Activated naive CD4-positive, alpha-beta T cell treated with anti-CD3 and anti-CD28 coated beads, Interleukin-2, amount 10 ng/mL, durations not matched to agents 7 days and 5 days (primary cell): ENCODE results near the gene HSD17B8.

Experiments
- CTCF ChIA-PET: fragments of 350-600 bp; sonication (Branson Sonifier 250); formaldehyde crosslinking; loops from one replicate; lab custom pipeline; 2021; ENCODE audit warnings: antibody characterized with exemption; lab: Charles Lee
- DNase-seq: peaks from one replicate; pipeline ENCODE4 v3.0.0-alpha.2; 2020
- H3K27ac Mint-ChIP-seq: one replicate; pipeline ENCODE4 v1.8.0; 2021; ENCODE audit warnings: mild to moderate bottlenecking, moderate library complexity, mixed read lengths
- H3K27me3 Mint-ChIP-seq: one replicate; pipeline ENCODE4 v1.8.0; 2021; ENCODE audit warnings: mild to moderate bottlenecking, mixed read lengths
- H3K36me3 Mint-ChIP-seq: one replicate; pipeline ENCODE4 v1.8.0; 2021; ENCODE audit warnings: mixed read lengths
- H3K4me1 Mint-ChIP-seq: one replicate; pipeline ENCODE4 v1.8.0; 2021; ENCODE audit warnings: mixed read lengths
- H3K4me3 Mint-ChIP-seq: one replicate; pipeline ENCODE4 v1.8.0; 2021; ENCODE audit warnings: mild to moderate bottlenecking, moderate library complexity, mixed read lengths
- H3K9me3 Mint-ChIP-seq: one replicate; pipeline ENCODE4 v1.8.0; 2021; ENCODE audit warnings: mixed read lengths

HSD17B8 gene

GRCh38 chr6:33247977-33248642 lies 43.7 kb downstream of the HSD17B8 start:
- H3K27me3 Mint-ChIP-seq = peaks cover 25% of the 10 kb centered on the region
- peak overlapping the region; percentile 97 for H3K27ac Mint-ChIP-seq
- H3K36me3 Mint-ChIP-seq = peaks cover 16% of the 10 kb centered on the region
- no peaks in the 10 kb centered on the region for H3K9me3 Mint-ChIP-seq
- peak overlapping the region; percentile 85 for H3K4me3 Mint-ChIP-seq
- CTCF ChIA-PET = interaction anchor here (0.6 to 6.2 kb wide), 34 partner anchors 10 to 264 kb away, joined by 3 to 86 read pairs (median 6); partner anchors contain the start of genes B3GALT4, HSD17B8, PFDN6 and RING1
- H3K4me1 Mint-ChIP-seq = peaks cover 39% of the 10 kb centered on the region
- DNase-seq = peak; percentile 95

- peaks cover 20% of the 10 kb centered on the region for H3K27me3 Mint-ChIP-seq
- H3K9me3 Mint-ChIP-seq = no peaks in the 10 kb centered on the region
- H3K4me3 Mint-ChIP-seq = peak overlapping the region; percentile 85
- H3K36me3 Mint-ChIP-seq = peaks cover 16% of the 10 kb centered on the region
- peak overlapping the region; percentile 97 for H3K27ac Mint-ChIP-seq
- CTCF ChIA-PET = interaction anchor here (0.8 to 6.2 kb wide), 31 partner anchors 10 to 264 kb away, joined by 3 to 86 read pairs (median 6); partner anchors contain the start of genes B3GALT4, HSD17B8, PFDN6 and RING1
- no peak for DNase-seq
- peaks cover 39% of the 10 kb centered on the region for H3K4me1 Mint-ChIP-seq
Observed at GRCh38 chr6:33248643-33248931, 44.1 kb downstream of the HSD17B8 start.

- Mint-ChIP-seq H3K27me3 (peaks cover 14% of the 10 kb centered on the region), H3K9me3 (no peaks in the 10 kb centered on the region), H3K36me3 (peaks cover 18% of the 10 kb centered on the region), H3K27ac (peak overlapping the region; percentile 97), H3K4me1 (peaks cover 39% of the 10 kb centered on the region), H3K4me3 (peak overlapping the region; percentile 85)
- DNase-seq = peak; percentile 98
- CTCF ChIA-PET = interaction anchor here (0.8 to 6.2 kb wide), 31 partner anchors 11 to 265 kb away, joined by 3 to 86 read pairs (median 6); partner anchors contain the start of genes B3GALT4, HSD17B8, PFDN6 and RING1
Observed at GRCh38 chr6:33248932-33249731, 44.7 kb downstream of the HSD17B8 start.

- Mint-ChIP-seq H3K36me3 (peaks cover 18% of the 10 kb centered on the region), H3K4me1 (peaks cover 39% of the 10 kb centered on the region), H3K27ac (peak overlapping the region; percentile 97), H3K27me3 (peaks cover 14% of the 10 kb centered on the region), H3K9me3 (no peaks in the 10 kb centered on the region), H3K4me3 (peak overlapping the region; percentile 85)
- CTCF ChIA-PET = interaction anchor here (0.8 to 6.2 kb wide), 18 partner anchors 10 to 263 kb away, joined by 3 to 86 read pairs (median 8); partner anchors contain the start of genes B3GALT4, HSD17B8, RING1 and RPS18
- peak; percentile 15 for DNase-seq
Observed at GRCh38 chr6:33249732-33250630, 45.5 kb downstream of the HSD17B8 start.

- CTCF ChIA-PET = interaction anchor here (1.1 to 6.2 kb wide), 8 partner anchors 11 to 125 kb away, joined by 3 to 86 read pairs (median 4); partner anchors contain the start of genes B3GALT4, RPS18 and VPS52
- H3K9me3 Mint-ChIP-seq = no peaks in the 10 kb centered on the region
- peak overlapping the region; percentile 85 for H3K4me3 Mint-ChIP-seq
- peaks cover 19% of the 10 kb centered on the region for H3K36me3 Mint-ChIP-seq
- H3K27me3 Mint-ChIP-seq = peaks cover 14% of the 10 kb centered on the region
- H3K4me1 Mint-ChIP-seq = peaks cover 39% of the 10 kb centered on the region
- peak; percentile 15 for DNase-seq
- H3K27ac Mint-ChIP-seq = peak overlapping the region; percentile 97
Observed at GRCh38 chr6:33250731-33251130, 46.3 kb downstream of the HSD17B8 start.

GRCh38 chr6:33251395-33252012 lies 47.0 kb downstream of the HSD17B8 start:
- Mint-ChIP-seq H3K27me3 (peaks cover 7% of the 10 kb centered on the region), H3K27ac (peak overlapping the region; percentile 58), H3K36me3 (peaks cover 20% of the 10 kb centered on the region), H3K4me3 (peak overlapping the region; percentile 22), H3K9me3 (no peaks in the 10 kb centered on the region), H3K4me1 (peaks cover 39% of the 10 kb centered on the region)
- CTCF ChIA-PET = interaction anchor here (0.7 to 6.2 kb wide), 5 partner anchors 19 to 126 kb away, joined by 3 to 86 read pairs (median 4); partner anchors contain the start of genes B3GALT4, RPS18 and VPS52
- peak; percentile 5 for DNase-seq

- CTCF ChIA-PET = no interaction called here
- Mint-ChIP-seq H3K27ac (no peak overlapping the region), H3K36me3 (peaks cover 21% of the 10 kb centered on the region), H3K4me3 (no peak overlapping the region), H3K4me1 (peaks cover 39% of the 10 kb centered on the region), H3K27me3 (peaks cover 5% of the 10 kb centered on the region), H3K9me3 (no peaks in the 10 kb centered on the region)
- DNase-seq = no peak
Observed at GRCh38 chr6:33252759-33253158, 48.3 kb downstream of the HSD17B8 start.

- Mint-ChIP-seq H3K36me3 (peaks cover 29% of the 10 kb centered on the region), H3K9me3 (no peaks in the 10 kb centered on the region), H3K4me1 (peaks cover 25% of the 10 kb centered on the region), H3K27ac (no peak overlapping the region), H3K27me3 (no peaks in the 10 kb centered on the region), H3K4me3 (no peak overlapping the region)
- DNase-seq = peak; percentile 19
- CTCF ChIA-PET = interaction anchor here (0.7 to 1.9 kb wide), 3 partner anchors 18 to 130 kb away, joined by 3 to 6 read pairs (median 3); partner anchors contain the start of gene RPS18
Observed at GRCh38 chr6:33254591-33254990, 50.1 kb downstream of the HSD17B8 start.
